Omental fat pad (tissue), 4 donors: ENCODE data around the gene PLEKHB2. TPM values are rescaled to one million over a fixed set of nuclear protein-coding genes. Genes with fewer than 3 reads are reported as not detected.

Experiments
- ATAC-seq: fragments of 150-250 bp; one replicate; pipeline ENCODE4 v1.9.1; 2016; ENCODE audit warnings: mild to moderate bottlenecking, moderate library complexity; ENCODE audit not compliant: low FRiP score
- DNase-seq: peaks from one replicate; pipeline ENCODE4 v3.0.0-alpha.2; 2019; ENCODE audit warnings: low spot score
- CTCF ChIP-seq, 3 donors: fragments of 450-650 bp; IDR thresholded peaks; one replicate each; pipeline ENCODE4 v1.5.1; 2016 to 2017; ENCODE audit warnings: antibody characterized with exemption in 3 of 3, mild to moderate bottlenecking in 3 of 3, moderate library complexity in 2 of 3
- total RNA-seq, 4 donors: library from RNA; depleted of rRNA; stranded (reverse); fragments of >200 nt; gene quantifications; one replicate each; pipeline ENCODE4 v1.1.0, GENCODE V29; 2016

Gene PLEKHB2
- total RNA-seq, 4 donors from 2014 or later, result 46.3 to 107 (median 78.3) TPM

- no peak for ATAC-seq
- no peak for DNase-seq
- TF ChIP-seq CTCF (IDR thresholded peaks at IDR 0.05), result no peak
Observed at GRCh38 chr2:131081190-131081589, 23.9 kb upstream of the PLEKHB2 start.

DNA sequence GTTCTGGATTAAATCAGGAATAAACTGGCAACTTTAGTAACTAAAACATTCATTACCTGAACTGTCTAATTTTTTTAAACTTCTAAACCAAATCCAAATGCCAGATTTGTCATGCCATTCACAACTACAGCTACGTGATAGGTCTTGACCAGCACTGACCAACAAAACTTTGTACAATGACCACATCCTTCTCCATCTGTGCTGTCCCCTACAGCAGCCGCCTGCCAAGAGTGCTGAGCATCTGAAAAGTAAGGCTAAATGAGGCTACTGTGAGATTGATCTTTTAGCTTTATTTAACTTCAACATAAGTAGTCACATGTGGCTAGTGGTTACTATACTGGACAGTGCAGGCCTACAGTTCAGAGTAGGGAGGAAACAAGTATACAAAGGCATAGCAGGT, 19.5 kb upstream of the PLEKHB2 start:
- TF ChIP-seq CTCF (IDR thresholded peaks at IDR 0.05), result no peak
- no peak for DNase-seq
- ATAC-seq, result no peak

- DNase-seq, result no peak
- no peak for TF ChIP-seq CTCF (IDR thresholded peaks at IDR 0.05)
- ATAC-seq, result no peak
Observed at GRCh38 chr2:131092458-131093005, 12.6 kb upstream of the PLEKHB2 start.

GRCh38 chr2:131093006-131093695, 12.0 kb upstream of the PLEKHB2 start, which contains the start of gene FAM168B:
TSS of gene FAM168B (minus strand) at chr2:131093460. CDS start at chr2:131082646, 10,814 bp downstream.
- ATAC-seq (peak; percentile 95), DNase-seq (peak; percentile 52)
- no peak for TF ChIP-seq CTCF (IDR thresholded peaks at IDR 0.05)

GRCh38 chr2:131093696-131094462, 11.3 kb upstream of the PLEKHB2 start:
- ATAC-seq (peak; percentile 87), DNase-seq (peak; percentile 55)
- no peak for TF ChIP-seq CTCF (IDR thresholded peaks at IDR 0.05)

- ATAC-seq (no peak), DNase-seq (no peak)
- TF ChIP-seq CTCF (IDR thresholded peaks at IDR 0.05), result no peak
Observed at GRCh38 chr2:131094463-131095281, 10.5 kb upstream of the PLEKHB2 start.
